ENCODE measurements around the gene EPHA1. TPM values are rescaled to one million over a fixed set of nuclear protein-coding genes. Genes with fewer than 3 reads are reported as not detected.

EPHA1 gene
- total RNA-seq, 2 donors from 2014 or later = 0.21 TPM; not detected in 1

Other genes starting within 250 kb of the EPHA1 start
- not detected for gene TAS2R39, start 225.4 kb downstream of the EPHA1 start, total RNA-seq
- gene TAS2R40, start 186.8 kb downstream of the EPHA1 start, total RNA-seq = not detected
- 100 to 1,000 TPM; 133 to 233 TPM for gene GSTK1, start 145.4 kb downstream of the EPHA1 start, total RNA-seq
- gene TMEM139, start 123.9 kb downstream of the EPHA1 start, total RNA-seq = not detected
- 10 to 100 TPM; 67.8 to 94.2 TPM for gene CASP2, start 120.5 kb downstream of the EPHA1 start, total RNA-seq
- under 1 TPM in 1 of 2 donors, not detected in 1; 0.10 TPM for gene CLCN1, start 92.7 kb downstream of the EPHA1 start, total RNA-seq
- gene FAM131B, start 46.1 kb downstream of the EPHA1 start, total RNA-seq = 1 to 10 TPM; 2.9 TPM
- gene ZYX, start 27.5 kb downstream of the EPHA1 start, total RNA-seq = 100 to 1,000 TPM in 1 of 2 donors, 10 to 100 TPM in 1; 81.6 to 114 TPM
- gene TAS2R60, start 34.6 kb upstream of the EPHA1 start, total RNA-seq = not detected
- gene TAS2R41, start 69.0 kb upstream of the EPHA1 start, total RNA-seq = not detected
- under 1 TPM in 1 of 2 donors, not detected in 1; 0.28 TPM for gene CTAGE15, start 162.9 kb upstream of the EPHA1 start, total RNA-seq
- gene TCAF2, start 212.1 kb upstream of the EPHA1 start, total RNA-seq = 10 to 100 TPM; 22.0 to 25.7 TPM